Ureter (tissue), 1 donor: ENCODE measurements around the gene KCNT2. TPM values are rescaled to one million over a fixed set of nuclear protein-coding genes. Genes with fewer than 3 reads are reported as not detected.
"Not testable (repeated sequence)": the region's sequence is repeated elsewhere in the genome, so short reads cannot be mapped to it uniquely, and the experiment has no call there.

Experiments used
- DNase-seq: peaks from one replicate; pipeline ENCODE4 v3.0.0-alpha.2; 2020; ENCODE audit warnings: low spot score
- total RNA-seq: library from RNA; stranded (reverse); gene quantifications from one replicate; pipeline ENCODE4 v1.2.4, GENCODE V29; 2023
- donor health status: DM: yes; HTN: yes; CAD: no.

KCNT2 gene
- total RNA-seq, 1 donor from 2014 or later = 9.5 TPM

GRCh38 chr1:196323869-196324268 lies 284.4 kb downstream of the KCNT2 start:
- DNase-seq = no peak

- no peak for DNase-seq
Observed at GRCh38 chr1:196319301-196319700, 288.9 kb downstream of the KCNT2 start.

DNA sequence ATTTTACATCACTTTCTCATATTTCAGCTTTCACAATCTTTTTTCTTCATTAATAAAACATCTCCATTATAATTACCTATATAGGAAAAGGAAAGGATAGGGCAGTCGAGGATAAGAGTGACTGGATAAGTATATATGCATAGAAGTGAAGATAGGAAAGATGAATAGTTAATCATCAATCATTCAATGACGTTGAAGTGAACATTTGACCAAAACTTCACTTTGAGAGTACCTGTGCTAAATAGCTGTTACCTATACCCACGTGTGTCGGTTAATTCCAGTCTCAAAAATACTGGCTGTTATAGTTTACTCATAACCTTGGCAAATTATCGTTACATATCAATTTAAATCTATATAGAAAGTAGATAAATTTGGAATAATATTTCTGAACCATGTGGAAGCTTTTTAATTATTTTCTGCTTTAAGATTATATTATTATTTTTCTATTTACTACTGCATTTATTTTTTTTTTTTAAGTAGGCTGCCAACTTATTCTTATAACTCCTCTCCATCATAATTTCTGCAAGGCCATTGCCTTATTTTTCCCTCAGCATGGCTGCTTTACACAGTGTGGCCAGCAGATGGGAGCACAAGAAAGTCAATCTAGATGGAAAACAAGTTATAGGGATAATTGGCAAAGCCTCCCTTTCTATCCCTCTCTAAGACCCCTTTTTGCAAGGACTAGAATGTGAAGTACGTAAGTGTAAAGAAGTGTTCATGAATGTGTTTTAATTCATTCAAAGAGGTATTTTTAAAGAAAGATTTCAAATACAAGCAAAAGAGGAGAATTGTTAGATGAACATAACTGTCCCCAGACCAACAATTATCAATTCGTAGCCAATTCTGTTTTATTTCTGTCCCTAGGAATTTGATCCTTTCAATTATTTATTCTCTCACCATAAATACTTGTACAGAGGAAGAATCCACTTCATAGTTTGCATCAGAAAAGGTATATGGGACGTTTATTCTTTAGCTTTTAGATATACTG lies 290.4 kb downstream of the KCNT2 start:
- DNase-seq = no peak

DNA sequence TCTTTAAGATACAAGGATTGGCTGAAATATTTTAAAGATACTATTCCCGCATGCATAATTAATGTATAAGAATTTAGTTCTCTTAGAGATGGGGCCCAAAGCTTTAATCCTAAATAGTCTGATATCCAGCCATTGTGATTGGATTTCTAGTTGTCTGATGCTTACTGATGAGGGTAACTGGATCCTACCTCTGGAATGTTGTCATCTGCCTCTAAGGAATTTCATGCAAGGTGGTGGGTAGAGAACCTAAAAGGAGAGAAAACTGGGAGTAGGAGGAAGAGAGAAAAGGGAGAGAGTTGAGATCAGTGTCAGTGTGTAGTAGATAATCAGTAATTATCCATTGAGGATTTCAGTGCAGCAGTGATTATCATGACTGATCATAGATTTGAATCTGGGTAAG lies 295.5 kb downstream of the KCNT2 start:
- no peak for DNase-seq

- DNase-seq = no peak
Observed at GRCh38 chr1:196309386-196309785, 298.9 kb downstream of the KCNT2 start.

GRCh38 chr1:196308176-196308575 lies 300.1 kb downstream of the KCNT2 start:
- DNase-seq = no peak

DNA sequence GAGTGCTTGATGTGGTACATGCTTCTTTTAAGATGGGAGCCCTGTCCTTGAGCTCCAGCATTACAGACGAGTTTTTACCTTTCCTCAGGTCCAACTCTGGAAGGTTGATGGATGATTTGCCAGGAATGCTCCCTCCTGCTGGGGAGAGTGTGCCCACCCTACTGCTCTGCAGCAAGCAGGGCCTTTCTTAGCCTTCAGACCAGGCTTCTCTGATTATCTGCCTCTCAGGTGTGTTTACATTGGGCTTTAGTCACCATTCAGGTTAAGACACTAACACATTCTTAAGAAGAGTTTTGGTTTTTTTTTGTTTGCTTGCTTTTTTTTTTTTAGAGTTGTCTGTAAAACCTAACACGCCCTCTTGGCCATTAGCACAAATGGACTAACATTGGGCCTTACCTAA lies 301.8 kb downstream of the KCNT2 start:
- DNase-seq = no peak

DNA sequence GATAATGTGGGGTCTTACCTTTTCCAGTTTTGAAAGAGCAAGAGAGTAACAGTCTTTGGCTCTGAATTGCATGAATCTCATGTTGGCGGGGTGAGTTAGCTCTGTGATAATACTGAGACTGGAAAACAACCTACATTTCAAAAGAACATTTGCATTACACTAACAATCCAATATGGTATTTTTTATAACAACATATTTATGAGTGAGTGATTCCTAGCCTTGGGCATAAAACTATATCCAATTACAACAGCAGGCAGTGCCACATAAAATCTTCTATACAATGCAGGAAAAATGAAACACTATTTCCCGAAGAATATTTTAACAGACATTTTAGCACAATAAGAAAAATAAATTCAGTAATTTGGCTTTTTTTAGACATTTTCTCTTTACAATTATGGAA lies 303.0 kb downstream of the KCNT2 start:
- no peak for DNase-seq

GRCh38 chr1:196302981-196303380 lies 305.3 kb downstream of the KCNT2 start:
- DNase-seq = no peak

GRCh38 chr1:196302420-196302819 lies 305.8 kb downstream of the KCNT2 start:
- DNase-seq = no peak

- DNase-seq = no peak
Observed at GRCh38 chr1:196295766-196296165, 312.5 kb downstream of the KCNT2 start.

GRCh38 chr1:196278816-196279215 lies 329.4 kb downstream of the KCNT2 start:
- no peak for DNase-seq

GRCh38 chr1:196277860-196278259 lies 330.4 kb downstream of the KCNT2 start:
- DNase-seq = no peak

DNA sequence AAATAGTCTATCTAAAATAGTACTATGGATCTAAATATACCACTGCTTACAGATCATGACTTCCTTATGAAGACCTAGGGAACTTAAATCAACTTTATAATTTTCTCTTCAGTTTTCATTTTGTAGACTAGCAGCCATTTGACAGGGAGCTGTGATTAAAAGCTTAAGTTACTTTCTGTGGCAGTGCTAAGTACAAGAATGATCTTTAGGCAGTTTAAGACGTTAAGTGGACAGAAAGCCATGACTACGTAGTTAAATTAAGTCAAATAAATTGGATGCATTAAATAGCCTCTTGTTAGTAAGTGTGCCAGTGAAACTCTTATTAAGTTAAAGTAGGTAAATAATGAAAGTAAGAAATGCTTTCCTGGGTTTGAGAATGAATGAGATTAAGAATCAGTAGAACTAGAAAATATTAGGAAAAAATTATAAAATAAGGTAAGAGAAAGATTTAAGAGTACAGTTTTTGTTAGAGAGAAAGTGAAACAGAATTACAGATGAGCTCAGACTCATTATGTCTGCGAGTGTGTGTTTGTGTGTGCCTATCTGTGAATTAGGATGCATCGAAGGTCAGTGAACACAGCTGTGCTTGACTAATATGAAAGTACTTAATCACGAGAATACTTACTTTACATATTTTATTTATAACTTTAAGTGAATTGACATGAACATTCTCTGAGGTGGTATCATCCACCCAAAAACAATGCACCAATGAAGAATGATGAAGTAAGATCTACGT lies 336.9 kb downstream of the KCNT2 start:
- no peak for DNase-seq

- not testable (repeated sequence) for DNase-seq
Observed at GRCh38 chr1:196263086-196263485, 345.2 kb downstream of the KCNT2 start.

- DNase-seq = no peak
Observed at GRCh38 chr1:196260270-196260669, 348.0 kb downstream of the KCNT2 start.

DNA sequence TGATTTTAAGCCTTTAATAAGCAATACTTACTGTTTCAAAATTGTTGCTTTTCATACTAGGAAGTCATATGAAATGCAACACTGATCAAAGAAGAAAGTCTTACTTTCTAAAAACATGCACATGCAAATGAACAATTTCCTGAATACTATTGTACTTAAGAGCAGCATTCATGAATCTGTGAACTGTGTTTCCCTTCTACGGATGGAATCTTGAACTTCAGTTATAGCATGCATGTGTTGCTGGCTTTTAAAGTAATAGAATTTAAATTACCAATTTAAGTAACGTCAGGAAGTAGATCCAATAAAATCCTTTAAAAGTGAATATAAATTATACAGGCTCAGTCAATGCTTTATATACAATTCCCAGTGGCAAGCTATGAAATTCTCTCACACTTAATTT lies 348.9 kb downstream of the KCNT2 start:
- no peak for DNase-seq

GRCh38 chr1:196255762-196256161 lies 352.5 kb downstream of the KCNT2 start:
- no peak for DNase-seq

DNA sequence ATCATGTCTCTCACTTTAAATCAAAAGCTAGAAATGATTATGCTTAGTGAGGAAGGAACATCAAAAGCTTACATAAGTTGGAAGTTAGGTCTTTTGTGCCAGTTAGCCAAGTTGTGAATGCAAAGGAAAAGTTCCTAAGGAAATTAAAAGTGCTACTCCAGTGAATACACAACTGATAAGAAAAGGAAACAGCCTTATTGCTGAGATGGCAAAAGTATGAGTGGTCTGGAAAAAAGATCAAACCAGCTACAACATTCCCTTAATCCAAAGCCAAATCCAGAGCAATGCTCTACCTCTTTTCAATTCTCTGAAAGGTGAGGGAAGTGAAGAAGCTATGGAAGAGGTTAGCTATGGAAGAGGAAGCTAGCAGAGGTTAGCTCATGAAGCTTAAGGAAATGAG lies 378.7 kb downstream of the KCNT2 start:
- no peak for DNase-seq

GRCh38 chr1:196214866-196215265 lies 393.4 kb downstream of the KCNT2 start:
- no peak for DNase-seq

GRCh38 chr1:196209983-196210382 lies 398.3 kb downstream of the KCNT2 start:
- peak; percentile 42 for DNase-seq

GRCh38 chr1:196209265-196209664 lies 399.0 kb downstream of the KCNT2 start:
- no peak for DNase-seq
